ENCODE results near the gene NHLRC1. TPM values are rescaled to one million over a fixed set of nuclear protein-coding genes. Genes with fewer than 3 reads are reported as not detected.

The NHLRC1 gene
- total and polyA plus RNA-seq, 9 of the 15 experiments (the other 6 are each of a cell fraction or from before 2014, with no cell fraction given), result not detected

GRCh38 chr6:18072841-18073240, 49.6 kb downstream of the NHLRC1 start (continued):
- TF ChIP-seq RBM15 (IDR thresholded peaks at IDR 0.05; ENCODE audit: insufficient read depth, low read length) (no peak), KAT8 (IDR thresholded peaks at IDR 0.05; ENCODE audit: low read depth) (no peak), SMC3 (conservative IDR thresholded peaks at IDR 0.05; ENCODE audit: insufficient read depth, low read depth, low read length) (no peak), ATF1 (CRISPR knock-in tag; IDR thresholded peaks at IDR 0.05) (no peak), ATF1 (tag; IDR thresholded peaks at IDR 0.05) (no peak), ZNF707 (CRISPR knock-in tag; conservative IDR thresholded peaks at IDR 0.05) (no peak), ZNF609 (CRISPR knock-in tag; IDR thresholded peaks at IDR 0.05; ENCODE audit: borderline replicate concordance) (no peak), SMARCB1 (IDR thresholded peaks at IDR 0.05; ENCODE audit: insufficient read length, low read depth) (no peak), THAP12 (CRISPR knock-in tag; IDR thresholded peaks at IDR 0.05) (no peak), NCOA6 (IDR thresholded peaks at IDR 0.05) (no peak), MTA3 (IDR thresholded peaks at IDR 0.05; ENCODE audit: borderline replicate concordance) (no peak), CHAMP1 (IDR thresholded peaks at IDR 0.05) (no peak), TEAD1 (CRISPR knock-in tag; IDR thresholded peaks at IDR 0.05) (no peak), CBX5 (IDR thresholded peaks at IDR 0.05; ENCODE audit: borderline replicate concordance, low read depth) (no peak)
- TF ChIP-seq, protein P1, sequence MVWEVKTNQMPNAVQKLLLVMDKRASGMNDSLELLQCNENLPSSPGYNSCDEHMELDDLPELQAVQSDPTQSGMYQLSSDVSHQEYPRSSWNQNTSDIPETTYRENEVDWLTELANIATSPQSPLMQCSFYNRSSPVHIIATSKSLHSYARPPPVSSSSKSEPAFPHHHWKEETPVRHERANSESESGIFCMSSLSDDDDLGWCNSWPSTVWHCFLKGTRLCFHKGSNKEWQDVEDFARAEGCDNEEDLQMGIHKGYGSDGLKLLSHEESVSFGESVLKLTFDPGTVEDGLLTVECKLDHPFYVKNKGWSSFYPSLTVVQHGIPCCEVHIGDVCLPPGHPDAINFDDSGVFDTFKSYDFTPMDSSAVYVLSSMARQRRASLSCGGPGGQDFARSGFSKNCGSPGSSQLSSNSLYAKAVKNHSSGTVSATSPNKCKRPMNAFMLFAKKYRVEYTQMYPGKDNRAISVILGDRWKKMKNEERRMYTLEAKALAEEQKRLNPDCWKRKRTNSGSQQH (CRISPR knock-in tag; IDR thresholded peaks at IDR 0.05), result no peak
- TF ChIP-seq, protein P2, sequence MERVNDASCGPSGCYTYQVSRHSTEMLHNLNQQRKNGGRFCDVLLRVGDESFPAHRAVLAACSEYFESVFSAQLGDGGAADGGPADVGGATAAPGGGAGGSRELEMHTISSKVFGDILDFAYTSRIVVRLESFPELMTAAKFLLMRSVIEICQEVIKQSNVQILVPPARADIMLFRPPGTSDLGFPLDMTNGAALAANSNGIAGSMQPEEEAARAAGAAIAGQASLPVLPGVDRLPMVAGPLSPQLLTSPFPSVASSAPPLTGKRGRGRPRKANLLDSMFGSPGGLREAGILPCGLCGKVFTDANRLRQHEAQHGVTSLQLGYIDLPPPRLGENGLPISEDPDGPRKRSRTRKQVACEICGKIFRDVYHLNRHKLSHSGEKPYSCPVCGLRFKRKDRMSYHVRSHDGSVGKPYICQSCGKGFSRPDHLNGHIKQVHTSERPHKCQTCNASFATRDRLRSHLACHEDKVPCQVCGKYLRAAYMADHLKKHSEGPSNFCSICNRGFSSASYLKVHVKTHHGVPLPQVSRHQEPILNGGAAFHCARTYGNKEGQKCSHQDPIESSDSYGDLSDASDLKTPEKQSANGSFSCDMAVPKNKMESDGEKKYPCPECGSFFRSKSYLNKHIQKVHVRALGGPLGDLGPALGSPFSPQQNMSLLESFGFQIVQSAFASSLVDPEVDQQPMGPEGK (CRISPR knock-in tag; IDR thresholded peaks at IDR 0.05; ENCODE audit: borderline replicate concordance), result no peak

All from K562 (cell line).